ENCODE data around the gene LRRC40.
"Not testable (repeated sequence)": the region's sequence is repeated elsewhere in the genome, so short reads cannot be mapped to it uniquely, and the experiment has no call there.

Gene LRRC40

GRCh38 chr1:70211541-70211940, 6.2 kb upstream of the LRRC40 start:
- Histone ChIP-seq H3K36me3 (ENCODE audit: insufficient read depth, low read length) (no peaks in the 10 kb centered on the region), H3K9ac (ENCODE audit: low read depth, low read length) (no peak overlapping the region), H3K4me1 (ENCODE audit: insufficient read depth, low read length) (no peaks in the 10 kb centered on the region), H3K9me3 (ENCODE audit: control insufficient read depth, insufficient read depth, low read length) (no peaks in the 10 kb centered on the region)

DNA sequence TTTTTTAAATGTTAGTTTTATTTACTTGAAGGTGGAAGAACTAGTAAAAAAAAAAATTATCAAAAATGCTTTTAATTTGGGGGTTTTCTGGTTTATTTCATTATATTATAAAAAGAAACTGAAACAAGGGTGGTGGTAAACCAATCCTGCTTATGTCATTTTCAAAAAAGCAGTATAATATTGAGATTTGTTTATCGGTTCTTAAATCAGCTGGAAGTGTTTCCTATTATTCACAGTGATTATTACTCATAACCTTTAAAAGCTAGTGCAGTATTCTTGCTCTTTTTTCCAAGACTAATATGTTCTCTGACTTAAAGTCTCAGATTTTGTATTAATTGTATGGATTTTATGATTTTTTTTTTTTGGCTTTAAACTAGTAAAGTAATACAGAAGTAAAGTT, 5.4 kb upstream of the LRRC40 start:
- Histone ChIP-seq H3K9ac (ENCODE audit: low read depth, low read length) (no peak overlapping the region), H3K4me1 (ENCODE audit: insufficient read depth, low read length) (no peaks in the 10 kb centered on the region), H3K36me3 (ENCODE audit: insufficient read depth, low read length) (no peaks in the 10 kb centered on the region), H3K9me3 (ENCODE audit: control insufficient read depth, insufficient read depth, low read length) (no peaks in the 10 kb centered on the region)

DNA sequence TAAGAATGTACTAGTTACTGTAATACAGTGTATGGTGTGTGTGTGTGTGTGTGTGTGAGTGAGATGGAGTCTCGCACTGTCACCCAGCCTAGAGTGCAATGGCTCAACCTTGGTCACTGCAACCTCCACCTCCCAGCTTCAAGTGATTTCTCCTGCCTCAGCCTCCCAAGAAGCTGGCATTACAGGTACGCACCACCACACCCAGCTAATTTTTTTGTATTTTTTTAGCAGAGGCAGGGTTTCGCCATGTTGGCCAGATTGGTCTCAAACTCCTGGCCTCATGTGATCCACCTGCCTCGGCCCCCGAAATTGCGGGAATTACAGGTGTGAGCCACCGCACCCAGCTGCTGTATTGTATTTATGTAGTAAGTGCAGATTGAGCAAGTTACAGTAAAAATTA, 2.9 kb upstream of the LRRC40 start:
- H3K9ac ChIP-seq (ENCODE audit: low read depth, low read length): no peak overlapping the region
- H3K36me3 ChIP-seq (ENCODE audit: insufficient read depth, low read length): no peaks in the 10 kb centered on the region
- no peaks in the 10 kb centered on the region for H3K4me1 ChIP-seq (ENCODE audit: insufficient read depth, low read length)
- H3K9me3 ChIP-seq (ENCODE audit: control insufficient read depth, insufficient read depth, low read length): no peaks in the 10 kb centered on the region

- H3K4me1 ChIP-seq (ENCODE audit: insufficient read depth, low read length): no peaks in the 10 kb centered on the region
- no peaks in the 10 kb centered on the region for H3K36me3 ChIP-seq (ENCODE audit: insufficient read depth, low read length)
- H3K9ac ChIP-seq (ENCODE audit: low read depth, low read length): no peak overlapping the region
- no peaks in the 10 kb centered on the region for H3K9me3 ChIP-seq (ENCODE audit: control insufficient read depth, insufficient read depth, low read length)
Observed at GRCh38 chr1:70207492-70207891, 2.1 kb upstream of the LRRC40 start.

DNA sequence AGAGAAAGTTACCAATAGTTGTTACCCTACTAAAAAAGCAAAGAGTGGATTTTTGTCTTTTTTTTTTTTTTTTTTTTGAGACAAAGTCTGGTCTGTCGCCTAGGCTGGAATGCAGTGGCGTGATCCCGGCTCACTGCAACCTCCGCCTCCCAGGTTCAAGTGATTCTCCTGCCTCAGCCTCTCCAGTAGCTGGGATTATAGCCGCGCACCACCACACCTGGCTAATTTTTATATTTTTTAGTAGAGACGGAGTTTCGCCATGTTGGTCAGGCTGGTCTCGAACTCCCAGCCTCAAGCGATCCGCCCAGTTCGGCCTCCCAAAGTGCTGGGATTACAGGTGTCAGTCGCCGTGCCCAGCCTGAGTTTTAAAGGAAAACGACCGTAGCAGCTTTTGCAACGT, 1.5 kb upstream of the LRRC40 start:
- not testable (repeated sequence) for H3K9ac ChIP-seq (ENCODE audit: low read depth, low read length); H3K4me1 ChIP-seq (ENCODE audit: insufficient read depth, low read length); H3K9me3 ChIP-seq (ENCODE audit: control insufficient read depth, insufficient read depth, low read length); H3K36me3 ChIP-seq (ENCODE audit: insufficient read depth, low read length)

- H3K4me1 ChIP-seq (ENCODE audit: insufficient read depth, low read length): no peaks in the 10 kb centered on the region
- H3K36me3 ChIP-seq (ENCODE audit: insufficient read depth, low read length): no peaks in the 10 kb centered on the region
- H3K9me3 ChIP-seq (ENCODE audit: control insufficient read depth, insufficient read depth, low read length): no peaks in the 10 kb centered on the region
- H3K9ac ChIP-seq (ENCODE audit: low read depth, low read length): peak overlapping the region; percentile 88
Observed at GRCh38 chr1:70205071-70205433, 327 bp downstream of the LRRC40 start.

- Histone ChIP-seq H3K9me3 (ENCODE audit: control insufficient read depth, insufficient read depth, low read length) (no peaks in the 10 kb centered on the region), H3K9ac (ENCODE audit: low read depth, low read length) (peak overlapping the region; percentile 88; the same call in 1 of the 2 replicates), H3K36me3 (ENCODE audit: insufficient read depth, low read length) (no peaks in the 10 kb centered on the region), H3K4me1 (ENCODE audit: insufficient read depth, low read length) (no peaks in the 10 kb centered on the region)
Observed at GRCh38 chr1:70204600-70204999, 779 bp downstream of the LRRC40 start.

- H3K9me3 ChIP-seq (ENCODE audit: control insufficient read depth, insufficient read depth, low read length): no peaks in the 10 kb centered on the region
- H3K9ac ChIP-seq (ENCODE audit: low read depth, low read length): no peak overlapping the region
- H3K4me1 ChIP-seq (ENCODE audit: insufficient read depth, low read length): no peaks in the 10 kb centered on the region
- H3K36me3 ChIP-seq (ENCODE audit: insufficient read depth, low read length): no peaks in the 10 kb centered on the region
Observed at GRCh38 chr1:70204139-70204538, 1.2 kb downstream of the LRRC40 start.

DNA sequence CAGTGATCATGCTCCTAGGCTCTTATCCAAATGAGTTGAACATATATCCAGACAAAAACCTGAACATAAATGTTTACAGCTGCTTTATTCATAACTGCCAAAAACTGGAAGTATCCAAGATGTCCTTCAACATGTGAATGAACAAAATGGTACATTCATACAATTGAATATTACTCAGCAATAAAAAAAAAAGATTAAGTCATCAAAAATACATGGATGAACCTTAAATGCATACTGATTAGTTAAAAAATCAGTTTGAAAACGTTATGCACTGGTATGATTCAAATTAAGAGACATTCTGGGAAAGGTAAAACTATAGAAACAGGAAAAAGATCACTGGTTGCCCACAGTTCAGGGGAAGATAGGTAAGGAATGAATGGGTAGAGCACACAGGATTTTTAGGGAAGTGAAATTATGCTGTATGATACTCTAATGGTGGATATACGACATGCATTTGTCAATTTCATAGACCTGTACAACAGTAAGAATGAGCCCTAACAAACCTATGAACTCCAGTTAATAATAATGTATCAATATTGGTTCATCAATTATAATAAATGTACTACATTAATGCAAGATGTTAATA, 3.1 kb downstream of the LRRC40 start:
- Histone ChIP-seq H3K9ac (ENCODE audit: low read depth, low read length) (no peak overlapping the region), H3K4me1 (ENCODE audit: insufficient read depth, low read length) (no peaks in the 10 kb centered on the region), H3K36me3 (ENCODE audit: insufficient read depth, low read length) (no peaks in the 10 kb centered on the region), H3K9me3 (ENCODE audit: control insufficient read depth, insufficient read depth, low read length) (no peaks in the 10 kb centered on the region)

DNA sequence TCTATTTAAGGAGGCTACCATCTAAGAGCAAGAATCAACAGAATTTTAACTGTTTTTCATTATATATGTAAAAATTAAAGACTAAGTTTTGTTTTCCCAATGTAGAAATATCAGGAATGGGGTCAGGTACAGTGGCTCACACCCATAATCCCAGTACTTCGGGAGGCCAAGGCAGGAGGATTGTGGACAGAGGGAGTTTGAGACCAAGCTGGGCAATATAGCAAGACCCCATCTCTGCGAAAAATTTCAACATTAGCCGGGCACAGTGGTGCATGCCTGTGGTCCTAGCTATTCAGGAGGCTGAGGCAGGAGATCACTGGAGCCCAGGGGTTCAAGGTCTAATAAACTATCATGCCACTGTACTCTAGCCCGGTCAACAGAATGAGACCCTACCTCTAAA, 5.3 kb downstream of the LRRC40 start:
- Histone ChIP-seq H3K9ac (ENCODE audit: low read depth, low read length) (no peak overlapping the region), H3K36me3 (ENCODE audit: insufficient read depth, low read length) (no peaks in the 10 kb centered on the region), H3K9me3 (ENCODE audit: control insufficient read depth, insufficient read depth, low read length) (no peaks in the 10 kb centered on the region), H3K4me1 (ENCODE audit: insufficient read depth, low read length) (no peaks in the 10 kb centered on the region)

DNA sequence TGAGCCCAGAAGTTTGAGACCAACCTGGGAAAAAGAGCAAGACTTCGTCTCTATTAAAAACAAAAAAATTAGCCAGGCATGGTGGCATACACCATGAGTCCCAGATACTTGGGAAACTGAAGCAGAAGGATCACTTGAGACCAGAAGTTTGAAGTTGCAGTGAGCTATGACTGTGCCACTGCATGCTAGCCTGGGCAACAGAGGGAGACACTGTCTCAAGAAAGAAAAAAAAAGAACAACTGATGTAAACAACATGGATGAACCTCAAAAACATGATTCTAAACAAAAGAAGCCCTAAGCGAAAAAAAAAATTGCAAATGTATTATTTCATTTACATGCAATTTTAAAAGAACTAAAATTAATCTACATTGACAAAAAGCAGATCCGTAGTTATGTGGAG, 9.0 kb downstream of the LRRC40 start:
- Histone ChIP-seq H3K4me1 (ENCODE audit: insufficient read depth, low read length) (no peaks in the 10 kb centered on the region), H3K9ac (ENCODE audit: low read depth, low read length) (no peak overlapping the region), H3K36me3 (ENCODE audit: insufficient read depth, low read length) (no peaks in the 10 kb centered on the region), H3K9me3 (ENCODE audit: control insufficient read depth, insufficient read depth, low read length) (no peaks in the 10 kb centered on the region)

DNA sequence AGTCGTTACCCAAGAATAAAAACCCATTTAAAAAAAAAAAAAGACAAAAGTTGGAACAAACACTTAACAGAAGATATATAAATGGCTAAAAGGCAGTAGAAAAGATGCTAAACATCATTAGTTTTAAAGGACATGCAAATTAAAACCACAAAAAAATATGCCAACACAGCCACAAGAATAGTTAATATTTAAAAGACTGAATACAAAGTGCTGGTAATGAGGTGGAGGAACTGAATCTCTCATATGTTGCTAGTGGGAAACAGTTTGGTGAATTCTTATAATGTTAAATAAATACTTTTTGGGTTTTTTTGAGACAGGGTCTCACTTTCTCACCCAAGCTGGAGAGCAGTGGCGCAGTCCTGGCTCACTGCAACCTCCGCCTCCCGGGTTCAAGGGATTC, 10.0 kb downstream of the LRRC40 start:
- no peak overlapping the region for H3K9ac ChIP-seq (ENCODE audit: low read depth, low read length)
- H3K4me1 ChIP-seq (ENCODE audit: insufficient read depth, low read length): no peaks in the 10 kb centered on the region
- H3K9me3 ChIP-seq (ENCODE audit: control insufficient read depth, insufficient read depth, low read length): no peaks in the 10 kb centered on the region
- H3K36me3 ChIP-seq (ENCODE audit: insufficient read depth, low read length): no peaks in the 10 kb centered on the region

DNA sequence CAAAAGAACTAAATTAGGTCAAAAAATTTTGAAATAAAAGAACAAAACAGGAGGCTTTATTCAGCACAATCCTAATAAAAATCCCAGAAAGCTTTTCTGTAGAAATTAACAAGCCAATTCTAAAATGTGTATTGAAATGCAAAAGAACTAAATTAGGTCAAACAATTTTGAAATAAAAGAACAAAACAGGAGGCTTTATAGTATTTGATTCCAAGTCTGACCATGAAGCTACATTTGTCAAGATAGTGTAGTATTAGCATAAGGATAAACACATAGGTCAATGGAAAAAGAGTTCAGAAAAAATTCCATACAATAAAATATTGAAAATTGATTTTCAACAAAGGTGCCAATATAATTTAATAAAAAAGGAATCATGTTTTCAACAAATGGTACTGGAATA, 10.8 kb downstream of the LRRC40 start:
- Histone ChIP-seq H3K9me3 (ENCODE audit: control insufficient read depth, insufficient read depth, low read length) (no peaks in the 10 kb centered on the region), H3K4me1 (ENCODE audit: insufficient read depth, low read length) (no peaks in the 10 kb centered on the region), H3K36me3 (ENCODE audit: insufficient read depth, low read length) (no peaks in the 10 kb centered on the region), H3K9ac (ENCODE audit: low read depth, low read length) (no peak overlapping the region)

DNA sequence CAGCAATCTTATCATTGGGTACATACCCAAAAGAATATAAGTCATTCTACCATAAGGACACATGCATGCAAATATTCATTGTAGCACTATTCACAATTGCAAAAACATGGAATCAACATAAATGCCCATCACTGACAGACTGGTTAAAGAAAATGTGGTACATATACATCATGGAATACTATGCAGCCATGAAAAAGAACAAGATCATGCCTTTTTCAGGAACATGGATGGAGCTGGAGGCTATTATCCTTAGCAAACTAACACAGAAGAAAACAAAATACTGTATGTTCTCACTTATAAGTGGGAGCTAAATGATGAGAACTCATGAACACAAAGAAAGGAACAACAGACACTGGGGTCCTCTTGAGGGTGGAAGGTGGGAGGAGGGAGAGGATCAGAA, 12.9 kb downstream of the LRRC40 start:
- H3K9ac ChIP-seq (ENCODE audit: low read depth, low read length); H3K36me3 ChIP-seq (ENCODE audit: insufficient read depth, low read length); H3K9me3 ChIP-seq (ENCODE audit: control insufficient read depth, insufficient read depth, low read length); H3K4me1 ChIP-seq (ENCODE audit: insufficient read depth, low read length): not testable (repeated sequence)

- H3K4me1 ChIP-seq (ENCODE audit: insufficient read depth, low read length): no peaks in the 10 kb centered on the region
- H3K36me3 ChIP-seq (ENCODE audit: insufficient read depth, low read length): no peaks in the 10 kb centered on the region
- no peak overlapping the region for H3K9ac ChIP-seq (ENCODE audit: low read depth, low read length)
- H3K9me3 ChIP-seq (ENCODE audit: control insufficient read depth, insufficient read depth, low read length): no peaks in the 10 kb centered on the region
Observed at GRCh38 chr1:70190180-70190579, 15.2 kb downstream of the LRRC40 start.

DNA sequence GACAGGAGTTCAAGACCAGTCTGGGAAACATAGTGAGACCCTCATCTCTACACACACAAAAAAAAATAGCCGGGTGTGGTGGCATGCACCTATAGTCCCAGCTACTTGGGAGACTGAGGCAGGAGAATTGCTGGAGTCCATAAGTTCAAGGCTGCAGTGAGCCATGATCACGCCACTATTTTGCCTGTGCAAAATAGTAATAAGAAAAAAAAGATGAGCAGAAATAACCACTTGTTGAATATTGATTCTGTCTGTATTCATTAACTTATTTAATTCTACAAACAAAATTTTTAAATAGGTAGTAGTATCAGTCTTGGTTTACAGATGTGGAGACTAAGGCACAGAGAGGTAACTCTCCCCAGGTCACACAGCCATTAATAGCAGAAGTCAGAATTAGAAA, 16.9 kb downstream of the LRRC40 start:
- H3K36me3 ChIP-seq (ENCODE audit: insufficient read depth, low read length): no peaks in the 10 kb centered on the region
- no peaks in the 10 kb centered on the region for H3K9me3 ChIP-seq (ENCODE audit: control insufficient read depth, insufficient read depth, low read length)
- H3K4me1 ChIP-seq (ENCODE audit: insufficient read depth, low read length): no peaks in the 10 kb centered on the region
- H3K9ac ChIP-seq (ENCODE audit: low read depth, low read length): no peak overlapping the region
